Stimulated activated CD4-positive, alpha-beta T cell treated with anti-CD3 and anti-CD28 coated beads, Interleukin-2, amount 100 ng/mL, for 48 hours (primary cell): ENCODE measurements around the gene SFPQ.
"Not testable (repeated sequence)": the region's sequence is repeated elsewhere in the genome, so short reads cannot be mapped to it uniquely, and the experiment has no call there.

Source experiments
- DNase-seq, 2 donors: peaks; one replicate each; pipeline ENCODE4 v3.0.0-alpha.2; 2020

Gene SFPQ

GRCh38 chr1:35192853-35193664, at the start of gene SFPQ:
Gene SFPQ (minus strand): TSS chr1:35193145. CDS start chr1:35193049, 96 bp downstream.
- peak; percentile 97 to 98 for DNase-seq

- not testable (repeated sequence) for DNase-seq
Measured at GRCh38 chr1:35236772-35237171, 43.8 kb upstream of the SFPQ start.

GRCh38 chr1:35231287-35231686, 38.3 kb upstream of the SFPQ start:
- DNase-seq: no peak

GRCh38 chr1:35229587-35230360, 36.8 kb upstream of the SFPQ start:
- no peak for DNase-seq

- DNase-seq: no peak
Measured at GRCh38 chr1:35226546-35226945, 33.6 kb upstream of the SFPQ start.

- DNase-seq: no peak
Measured at GRCh38 chr1:35223084-35223630, 30.2 kb upstream of the SFPQ start.

GRCh38 chr1:35222322-35223083, 29.6 kb upstream of the SFPQ start:
- no peak for DNase-seq

- DNase-seq: no peak
Measured at GRCh38 chr1:35220976-35221375, 28.0 kb upstream of the SFPQ start.

GRCh38 chr1:35215346-35215745, 22.4 kb upstream of the SFPQ start:
- no peak for DNase-seq

GRCh38 chr1:35211120-35211414, 18.1 kb upstream of the SFPQ start:
- DNase-seq: no peak

GRCh38 chr1:35210321-35211119, 17.6 kb upstream of the SFPQ start:
- no peak for DNase-seq

GRCh38 chr1:35203295-35203694, 10.3 kb upstream of the SFPQ start:
- no peak for DNase-seq

GRCh38 chr1:35202048-35202719, 9.2 kb upstream of the SFPQ start:
- DNase-seq: peak; percentile 53 to 59

GRCh38 chr1:35201631-35202030, 8.7 kb upstream of the SFPQ start:
- no peak for DNase-seq

- DNase-seq: peak; percentile 83 to 90
Measured at GRCh38 chr1:35192056-35192852, 691 bp downstream of the SFPQ start.

GRCh38 chr1:35191429-35192055, 1.4 kb downstream of the SFPQ start:
- DNase-seq: no peak

GRCh38 chr1:35190784-35191183, 2.2 kb downstream of the SFPQ start:
- no peak for DNase-seq

GRCh38 chr1:35188578-35189392, 4.2 kb downstream of the SFPQ start:
- DNase-seq: no peak

GRCh38 chr1:35187816-35188342, 5.1 kb downstream of the SFPQ start:
- no peak for DNase-seq
